ENCODE measurements around the gene NEK1.

DNA sequence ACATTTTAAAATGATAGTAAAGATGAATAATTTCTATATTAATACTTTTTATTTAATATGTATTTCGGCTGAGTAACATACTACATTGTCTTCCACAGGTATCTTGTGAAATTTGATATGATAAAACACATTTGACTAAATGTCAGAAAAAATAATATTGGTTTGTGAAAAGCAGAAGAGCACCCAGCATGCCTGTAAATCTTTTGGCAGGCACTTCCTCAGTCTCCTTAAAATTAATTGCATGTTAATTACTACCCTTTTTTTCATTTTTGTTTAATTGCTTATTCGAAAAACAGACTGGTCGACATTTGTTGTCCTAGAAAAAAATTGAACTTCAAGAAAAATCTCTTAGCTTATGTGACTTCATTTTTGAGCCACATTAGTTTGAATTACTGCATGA is 48.5 kb upstream of the NEK1 start:
- TF ChIP-seq MYBL2 (CRISPR knock-in tag; IDR thresholded peaks at IDR 0.05): no peak
- TF ChIP-seq, protein P1, sequence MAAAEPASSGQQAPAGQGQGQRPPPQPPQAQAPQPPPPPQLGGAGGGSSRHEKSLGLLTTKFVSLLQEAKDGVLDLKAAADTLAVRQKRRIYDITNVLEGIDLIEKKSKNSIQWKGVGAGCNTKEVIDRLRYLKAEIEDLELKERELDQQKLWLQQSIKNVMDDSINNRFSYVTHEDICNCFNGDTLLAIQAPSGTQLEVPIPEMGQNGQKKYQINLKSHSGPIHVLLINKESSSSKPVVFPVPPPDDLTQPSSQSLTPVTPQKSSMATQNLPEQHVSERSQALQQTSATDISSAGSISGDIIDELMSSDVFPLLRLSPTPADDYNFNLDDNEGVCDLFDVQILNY (CRISPR knock-in tag; IDR thresholded peaks at IDR 0.05): no peak
- TF ChIP-seq, protein P2, sequence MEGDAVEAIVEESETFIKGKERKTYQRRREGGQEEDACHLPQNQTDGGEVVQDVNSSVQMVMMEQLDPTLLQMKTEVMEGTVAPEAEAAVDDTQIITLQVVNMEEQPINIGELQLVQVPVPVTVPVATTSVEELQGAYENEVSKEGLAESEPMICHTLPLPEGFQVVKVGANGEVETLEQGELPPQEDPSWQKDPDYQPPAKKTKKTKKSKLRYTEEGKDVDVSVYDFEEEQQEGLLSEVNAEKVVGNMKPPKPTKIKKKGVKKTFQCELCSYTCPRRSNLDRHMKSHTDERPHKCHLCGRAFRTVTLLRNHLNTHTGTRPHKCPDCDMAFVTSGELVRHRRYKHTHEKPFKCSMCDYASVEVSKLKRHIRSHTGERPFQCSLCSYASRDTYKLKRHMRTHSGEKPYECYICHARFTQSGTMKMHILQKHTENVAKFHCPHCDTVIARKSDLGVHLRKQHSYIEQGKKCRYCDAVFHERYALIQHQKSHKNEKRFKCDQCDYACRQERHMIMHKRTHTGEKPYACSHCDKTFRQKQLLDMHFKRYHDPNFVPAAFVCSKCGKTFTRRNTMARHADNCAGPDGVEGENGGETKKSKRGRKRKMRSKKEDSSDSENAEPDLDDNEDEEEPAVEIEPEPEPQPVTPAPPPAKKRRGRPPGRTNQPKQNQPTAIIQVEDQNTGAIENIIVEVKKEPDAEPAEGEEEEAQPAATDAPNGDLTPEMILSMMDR (IDR thresholded peaks at IDR 0.05): no peak
- TF ChIP-seq, protein P3, sequence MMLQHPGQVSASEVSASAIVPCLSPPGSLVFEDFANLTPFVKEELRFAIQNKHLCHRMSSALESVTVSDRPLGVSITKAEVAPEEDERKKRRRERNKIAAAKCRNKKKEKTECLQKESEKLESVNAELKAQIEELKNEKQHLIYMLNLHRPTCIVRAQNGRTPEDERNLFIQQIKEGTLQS (CRISPR knock-in tag; conservative IDR thresholded peaks at IDR 0.05): no peak
- TF ChIP-seq, protein P4, sequence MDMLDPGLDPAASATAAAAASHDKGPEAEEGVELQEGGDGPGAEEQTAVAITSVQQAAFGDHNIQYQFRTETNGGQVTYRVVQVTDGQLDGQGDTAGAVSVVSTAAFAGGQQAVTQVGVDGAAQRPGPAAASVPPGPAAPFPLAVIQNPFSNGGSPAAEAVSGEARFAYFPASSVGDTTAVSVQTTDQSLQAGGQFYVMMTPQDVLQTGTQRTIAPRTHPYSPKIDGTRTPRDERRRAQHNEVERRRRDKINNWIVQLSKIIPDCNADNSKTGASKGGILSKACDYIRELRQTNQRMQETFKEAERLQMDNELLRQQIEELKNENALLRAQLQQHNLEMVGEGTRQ (CRISPR knock-in tag; IDR thresholded peaks at IDR 0.05): no peak
- no peak for TF ChIP-seq RELA (CRISPR knock-in tag; IDR thresholded peaks at IDR 0.05; ENCODE audit: borderline replicate concordance)
- no peak for TF ChIP-seq ZNF121 (CRISPR knock-in tag; IDR thresholded peaks at IDR 0.05)
- TF ChIP-seq, protein P5, sequence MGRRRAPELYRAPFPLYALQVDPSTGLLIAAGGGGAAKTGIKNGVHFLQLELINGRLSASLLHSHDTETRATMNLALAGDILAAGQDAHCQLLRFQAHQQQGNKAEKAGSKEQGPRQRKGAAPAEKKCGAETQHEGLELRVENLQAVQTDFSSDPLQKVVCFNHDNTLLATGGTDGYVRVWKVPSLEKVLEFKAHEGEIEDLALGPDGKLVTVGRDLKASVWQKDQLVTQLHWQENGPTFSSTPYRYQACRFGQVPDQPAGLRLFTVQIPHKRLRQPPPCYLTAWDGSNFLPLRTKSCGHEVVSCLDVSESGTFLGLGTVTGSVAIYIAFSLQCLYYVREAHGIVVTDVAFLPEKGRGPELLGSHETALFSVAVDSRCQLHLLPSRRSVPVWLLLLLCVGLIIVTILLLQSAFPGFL (CRISPR knock-in tag; IDR thresholded peaks at IDR 0.05; ENCODE audit: borderline replicate concordance): no peak
